Spleen (tissue), 11 donors: ENCODE results near the gene APBB2. TPM values are rescaled to one million over a fixed set of nuclear protein-coding genes. Genes with fewer than 3 reads are reported as not detected.

Experiments used
- DNase-seq: peaks from one replicate; pipeline ENCODE4 v3.0.0-alpha.2; 2020
- H3K27ac ChIP-seq, 8 donors: fragments of 200-600 bp; sonication (generic) in 7 of 8; 1 replicate in 4 of 8; 2 replicates in 4 of 8; pipeline versions ENCODE4 v1.5.0 to v1.8.0; 2016 to 2021; ENCODE audit warnings: inconsistent platforms in 4 of 8, mild to moderate bottlenecking in 4 of 8, moderate library complexity in 1 of 8
- H3K27me3 ChIP-seq, 7 donors: fragments of 200-600 bp; sonication (generic) in 6 of 7; replicated peaks in 1 of 7; 1 replicate in 4 of 7; 2 replicates in 3 of 7; pipeline versions ENCODE4 v1.5.0 to v1.8.0; 2016 to 2021; ENCODE audit warnings: inconsistent platforms in 3 of 7, mild to moderate bottlenecking in 1 of 7
- H3K36me3 ChIP-seq, 6 donors: fragments of 200-600 bp; sonication (generic) in 5 of 6; 1 replicate in 4 of 6; 2 replicates in 2 of 6; pipeline versions ENCODE4 v1.5.0 to v1.8.0; 2016 to 2021; ENCODE audit warnings: inconsistent platforms in 2 of 6
- H3K4me1 ChIP-seq, 6 donors: fragments of 200-600 bp; sonication (generic) in 5 of 6; 1 replicate in 3 of 6; 2 replicates in 3 of 6; pipeline versions ENCODE4 v1.5.0 to v1.8.0; 2016 to 2021; ENCODE audit warnings: inconsistent platforms in 3 of 6
- H3K4me3 ChIP-seq, 8 donors: fragments of 200-600 bp; sonication (generic) in 7 of 8; 1 replicate in 4 of 8; 2 replicates in 4 of 8; pipeline versions ENCODE4 v1.5.0 to v1.8.0; 2016 to 2021; ENCODE audit warnings: inconsistent platforms in 4 of 8, mild to moderate bottlenecking in 4 of 8, moderate library complexity in 2 of 8
- H3K9me3 ChIP-seq, 8 donors: fragments of 200-600 bp; sonication (generic) in 7 of 8; 1 replicate in 4 of 8; 2 replicates in 4 of 8; pipeline versions ENCODE4 v1.5.0 to v1.8.0; 2016 to 2021; ENCODE audit warnings: inconsistent platforms in 4 of 8
- POLR2A ChIP-seq, 3 donors: fragments of 450-650 bp; IDR thresholded peaks; one replicate each; pipeline ENCODE4 v1.5.1; 2017; ENCODE audit warnings: antibody characterized with exemption in 3 of 3, mild to moderate bottlenecking in 1 of 3
- POLR2AphosphoS5 ChIP-seq, 3 donors: sonication (generic); formaldehyde crosslinking; IDR thresholded peaks; one replicate each; pipeline ENCODE4 v1.5.1; 2017; ENCODE audit warnings: antibody characterized with exemption in 3 of 3
- WGBS, 5 donors: extraction: QIAGEN DNeasy Blood & Tissue Kit in 3 of 5; methylation state at CpG; one replicate each; pipeline versions ENCODE4 v1.1.5 to v1.1.7; 2013 to 2018; 5-methylcytosine and 5-hydroxymethylcytosine counted together
- intact Hi-C: fragments of 100-400 bp; cut with DNase I; formaldehyde crosslinking; loops from one replicate; pipeline ENCODE4 v1.15.0; 2023; ENCODE audit warnings: low total_unique reads
- polyA plus RNA-seq, 3 donors: library from polyadenylated mRNA; stranded (reverse); fragments of 200-250 nt; gene quantifications; one replicate each; pipeline ENCODE4 v1.2.1, GENCODE V29; 2013
- total RNA-seq, 7 donors: library from RNA; depleted of rRNA in 3 of 7; stranded (reverse); fragments of >200 nt in 3 of 7; fragmentation: NEBNext Ultra II Directional in 4 of 7; extraction: Animal tissue kit (Norgen Biotek cat#: 25700) in 4 of 7; gene quantifications; one replicate each; pipeline versions ENCODE4 v1.1.0 to v1.2.1, GENCODE V29; 2016 to 2021
- TF ChIP-seq, protein P1 (sequence below), 11 experiments: fragments of 200-600 bp in 7 of 11; fragments of 450-650 bp in 4 of 11; sonication (generic) in 4 of 11; IDR thresholded peaks in 8 of 11; conservative IDR thresholded peaks in 3 of 11; 1 replicate in 7 of 11; 2 replicates in 4 of 11; pipeline versions ENCODE4 v1.4.0 to v1.8.0; 2016 to 2021; ENCODE audit warnings: antibody characterized with exemption in 11 of 11, inconsistent platforms in 4 of 11, mild to moderate bottlenecking in 1 of 11
- donor health status: healthy with polysubstance abuse.
- donor health status: DM: no; HTN: no; CAD: no; lungs with moderate emphysema.
- donor health status: DM: no; HTN: no; CAD: no.
- donor health status: Bipolar disorder and iron deficiency.
- donor health status: healthy.
- donor health status: DM: no; HTN: no; CAD: no.
- donor health status: DM: yes; HTN: yes; CAD: no.

The APBB2 gene
- total and polyA plus RNA-seq, 10 donors = 4.0 to 115 (median 76.7) TPM

DNA sequence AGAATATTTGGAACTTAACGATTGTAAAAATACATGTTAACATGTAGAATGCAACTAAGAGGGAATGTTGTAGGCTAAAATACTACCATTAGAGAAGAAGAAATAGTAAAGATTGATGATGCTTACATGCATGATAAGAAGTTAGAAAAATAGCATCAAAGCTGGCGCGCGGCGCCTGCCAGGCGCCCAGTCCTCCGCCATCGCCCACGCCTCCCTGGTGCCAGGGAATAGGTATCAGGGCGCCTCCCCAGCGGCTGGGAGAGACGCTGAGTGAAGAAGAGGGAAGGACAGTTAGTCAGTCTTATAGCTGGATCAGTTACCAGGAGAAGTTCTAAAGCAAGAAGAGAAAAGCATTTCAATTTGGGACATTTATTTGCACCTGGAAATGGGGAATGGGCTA lies 428.6 kb downstream of the APBB2 start:
- H3K9me3 ChIP-seq = no peaks in the 10 kb centered on the region
- WGBS, 5 donors = 95 to 98% (median 96%) methylated on average over 12 of the region's 12 CpGs
- TF ChIP-seq POLR2A (IDR thresholded peaks at IDR 0.05) (no peak), POLR2AphosphoS5 (IDR thresholded peaks at IDR 0.05) (no peak)
- TF ChIP-seq, protein P1, sequence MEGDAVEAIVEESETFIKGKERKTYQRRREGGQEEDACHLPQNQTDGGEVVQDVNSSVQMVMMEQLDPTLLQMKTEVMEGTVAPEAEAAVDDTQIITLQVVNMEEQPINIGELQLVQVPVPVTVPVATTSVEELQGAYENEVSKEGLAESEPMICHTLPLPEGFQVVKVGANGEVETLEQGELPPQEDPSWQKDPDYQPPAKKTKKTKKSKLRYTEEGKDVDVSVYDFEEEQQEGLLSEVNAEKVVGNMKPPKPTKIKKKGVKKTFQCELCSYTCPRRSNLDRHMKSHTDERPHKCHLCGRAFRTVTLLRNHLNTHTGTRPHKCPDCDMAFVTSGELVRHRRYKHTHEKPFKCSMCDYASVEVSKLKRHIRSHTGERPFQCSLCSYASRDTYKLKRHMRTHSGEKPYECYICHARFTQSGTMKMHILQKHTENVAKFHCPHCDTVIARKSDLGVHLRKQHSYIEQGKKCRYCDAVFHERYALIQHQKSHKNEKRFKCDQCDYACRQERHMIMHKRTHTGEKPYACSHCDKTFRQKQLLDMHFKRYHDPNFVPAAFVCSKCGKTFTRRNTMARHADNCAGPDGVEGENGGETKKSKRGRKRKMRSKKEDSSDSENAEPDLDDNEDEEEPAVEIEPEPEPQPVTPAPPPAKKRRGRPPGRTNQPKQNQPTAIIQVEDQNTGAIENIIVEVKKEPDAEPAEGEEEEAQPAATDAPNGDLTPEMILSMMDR (IDR thresholded peaks at IDR 0.05 in 8 of 11, conservative IDR thresholded peaks at IDR 0.05 in 3 of 11) = no peak
- H3K27me3 ChIP-seq = no peaks in the 10 kb centered on the region
- peaks cover 0 to 14% (median 0%) of the 10 kb centered on the region in 6 donors for H3K4me1 ChIP-seq
- no peaks in the 10 kb centered on the region for H3K36me3 ChIP-seq
- no peak overlapping the region for H3K4me3 ChIP-seq
- intact Hi-C loops = no loop called here
- DNase-seq = no peak
- H3K27ac ChIP-seq = no peak overlapping the region

DNA sequence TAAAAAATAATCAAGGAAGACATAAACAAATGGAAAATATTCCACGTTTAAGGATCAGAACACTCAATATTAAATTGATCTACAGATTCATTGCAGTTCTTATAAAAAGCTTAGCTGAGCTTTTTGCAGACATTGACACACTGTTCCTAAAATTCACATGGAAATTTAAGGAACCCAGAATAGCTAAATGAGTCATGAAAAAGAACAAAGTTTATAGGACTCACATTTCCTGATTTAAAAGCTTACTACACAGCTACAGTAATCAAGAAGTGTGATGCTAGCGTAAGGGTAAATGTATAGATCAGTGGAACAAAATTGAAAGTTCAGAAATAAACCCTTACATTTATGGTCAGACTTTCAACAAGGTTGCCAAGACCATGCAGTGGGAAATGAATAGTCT lies 431.5 kb downstream of the APBB2 start:
- intact Hi-C loops = no loop called here

DNA sequence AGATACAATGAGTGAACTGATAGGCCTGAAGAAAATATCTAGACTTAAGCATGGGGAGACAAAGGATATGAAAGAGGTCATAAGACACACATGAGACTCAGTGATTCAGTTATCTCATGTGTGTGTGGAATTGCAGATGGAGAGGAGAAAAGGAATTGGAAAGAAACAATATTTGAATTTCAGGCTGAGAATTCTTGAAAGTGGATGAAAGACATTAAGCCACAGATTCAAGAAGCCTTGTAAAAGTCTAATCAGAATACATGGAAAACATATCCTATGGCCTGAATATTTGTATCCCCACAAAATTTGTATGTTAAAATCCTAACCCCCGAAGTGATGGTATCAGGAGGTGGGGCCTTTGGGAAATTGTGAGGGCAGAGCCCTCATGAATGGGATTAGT lies 436.3 kb downstream of the APBB2 start:
- H3K27me3 ChIP-seq = no peaks in the 10 kb centered on the region
- peaks cover 0 to 15% (median 11%) of the 10 kb centered on the region in 8 donors for H3K9me3 ChIP-seq
- no peak overlapping the region for H3K27ac ChIP-seq
- H3K4me1 ChIP-seq = peaks cover 0 to 8% (median 0%) of the 10 kb centered on the region in 6 donors
- intact Hi-C loops = no loop called here
- H3K4me3 ChIP-seq = no peak overlapping the region
- H3K36me3 ChIP-seq = no peaks in the 10 kb centered on the region
- no peak for DNase-seq
- TF ChIP-seq, protein P1 (IDR thresholded peaks at IDR 0.05 in 8 of 11, conservative IDR thresholded peaks at IDR 0.05 in 3 of 11) = no peak
- TF ChIP-seq POLR2AphosphoS5 (IDR thresholded peaks at IDR 0.05) (no peak), POLR2A (IDR thresholded peaks at IDR 0.05) (no peak)
- WGBS, 5 donors = 93 to 100% (median 96%) methylated on average over 1 of the region's 1 CpG

More for the DNA sequence above, 431.5 kb downstream of the APBB2 start:
- peaks cover 0 to 7% (median 2%) of the 10 kb centered on the region in 8 donors for H3K9me3 ChIP-seq
- H3K4me1 ChIP-seq = no peaks in the 10 kb centered on the region
- H3K4me3 ChIP-seq = no peak overlapping the region
- DNase-seq = no peak
- TF ChIP-seq POLR2A (IDR thresholded peaks at IDR 0.05) (no peak), POLR2AphosphoS5 (IDR thresholded peaks at IDR 0.05) (no peak)
- TF ChIP-seq, protein P1 (IDR thresholded peaks at IDR 0.05 in 8 of 11, conservative IDR thresholded peaks at IDR 0.05 in 3 of 11) = no peak
- H3K36me3 ChIP-seq = no peaks in the 10 kb centered on the region
- no peaks in the 10 kb centered on the region for H3K27me3 ChIP-seq
- H3K27ac ChIP-seq = no peak overlapping the region
- WGBS, 5 donors = 80 to 90% (median 83%) methylated on average over 2 of the region's 2 CpGs

DNA sequence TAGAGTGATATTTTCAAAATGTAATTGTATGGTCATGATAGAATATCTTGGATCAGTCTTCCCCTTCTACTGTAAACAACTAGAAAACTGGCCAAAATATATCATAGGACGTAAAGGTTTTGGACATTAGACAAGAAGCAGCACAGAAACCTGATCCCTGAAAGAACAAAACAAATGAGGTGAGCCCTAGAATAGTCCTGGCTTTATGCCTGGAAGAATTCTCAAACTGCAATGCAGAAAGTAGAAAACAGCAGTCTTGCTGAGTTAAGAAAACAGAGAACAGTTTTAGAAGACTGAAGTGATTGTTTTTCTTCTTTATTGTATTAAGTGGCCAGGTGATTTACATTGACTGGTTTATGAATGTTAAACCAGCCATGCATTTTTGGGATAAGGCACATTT lies 445.1 kb downstream of the APBB2 start:
- TF ChIP-seq POLR2AphosphoS5 (IDR thresholded peaks at IDR 0.05) (no peak), POLR2A (IDR thresholded peaks at IDR 0.05) (no peak)
- TF ChIP-seq, protein P1 (IDR thresholded peaks at IDR 0.05 in 8 of 11, conservative IDR thresholded peaks at IDR 0.05 in 3 of 11) = no peak
- no peaks in the 10 kb centered on the region for H3K36me3 ChIP-seq
- no peaks in the 10 kb centered on the region for H3K27me3 ChIP-seq
- 93 to 100% (median 94%) methylated on average over 1 of the region's 1 CpG for WGBS, 5 donors
- intact Hi-C loops = no loop called here
- no peaks in the 10 kb centered on the region for H3K9me3 ChIP-seq
- H3K4me1 ChIP-seq = peaks cover 0 to 5% (median 0%) of the 10 kb centered on the region in 6 donors
- DNase-seq = no peak
- H3K4me3 ChIP-seq = no peak overlapping the region
- H3K27ac ChIP-seq = no peak overlapping the region
